DOHH2 (cell line): Measurements from ENCODE around the gene SPIRE2.

Source experiments
- EZH2phosphoT487 ChIP-seq: fragments of 200-600 bp; sonication (generic); IDR thresholded peaks from 2 replicates; pipeline ENCODE4 v1.6.1; 2017; ENCODE audit warnings: borderline replicate concordance, mild to moderate bottlenecking, antibody characterized with exemption, low read length, moderate library complexity, mixed read lengths
- TF ChIP-seq, protein P1 (sequence below): fragments of 200-600 bp; sonication (generic); IDR thresholded peaks from one replicate; pipeline ENCODE4 v1.5.1; 2014; ENCODE audit warnings: antibody characterized with exemption, mild to moderate bottlenecking, low read depth, low read length; ENCODE audit not compliant: poor library complexity, severe bottlenecking

DNA sequence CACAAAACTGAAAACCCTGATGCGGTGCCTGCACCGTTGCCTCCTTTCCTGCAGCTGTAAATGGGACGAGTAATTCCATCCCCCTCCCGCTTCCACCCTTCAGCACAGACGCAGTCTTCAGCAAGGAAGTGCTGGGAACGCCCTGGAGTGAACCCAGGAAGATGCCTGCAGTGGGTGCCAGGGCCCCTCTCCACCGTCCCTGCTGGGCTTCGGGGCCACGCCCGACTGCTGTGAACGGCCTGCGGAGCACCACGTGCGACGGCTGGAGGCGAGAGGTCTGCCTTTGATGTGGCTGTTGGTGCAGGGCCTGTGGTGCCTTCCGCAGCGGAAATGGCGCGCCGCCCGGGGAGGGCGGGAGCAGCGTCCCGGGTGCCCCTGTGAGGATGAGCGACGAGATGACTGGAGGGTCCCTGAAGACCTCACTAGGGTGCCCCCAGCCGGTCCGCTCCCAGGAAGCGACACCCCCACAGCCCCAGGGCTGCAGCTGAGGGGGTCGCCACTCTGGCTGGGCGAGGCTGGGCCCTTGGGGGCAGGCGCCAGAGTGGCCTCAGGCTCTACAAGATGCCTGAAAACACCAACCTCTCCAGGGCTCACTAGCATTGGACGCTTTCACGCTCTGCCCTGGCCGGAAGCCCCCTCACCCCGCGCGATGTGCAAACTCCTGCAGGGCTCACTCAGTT, 89.6 kb downstream of the SPIRE2 start:
- TF ChIP-seq, protein P1, sequence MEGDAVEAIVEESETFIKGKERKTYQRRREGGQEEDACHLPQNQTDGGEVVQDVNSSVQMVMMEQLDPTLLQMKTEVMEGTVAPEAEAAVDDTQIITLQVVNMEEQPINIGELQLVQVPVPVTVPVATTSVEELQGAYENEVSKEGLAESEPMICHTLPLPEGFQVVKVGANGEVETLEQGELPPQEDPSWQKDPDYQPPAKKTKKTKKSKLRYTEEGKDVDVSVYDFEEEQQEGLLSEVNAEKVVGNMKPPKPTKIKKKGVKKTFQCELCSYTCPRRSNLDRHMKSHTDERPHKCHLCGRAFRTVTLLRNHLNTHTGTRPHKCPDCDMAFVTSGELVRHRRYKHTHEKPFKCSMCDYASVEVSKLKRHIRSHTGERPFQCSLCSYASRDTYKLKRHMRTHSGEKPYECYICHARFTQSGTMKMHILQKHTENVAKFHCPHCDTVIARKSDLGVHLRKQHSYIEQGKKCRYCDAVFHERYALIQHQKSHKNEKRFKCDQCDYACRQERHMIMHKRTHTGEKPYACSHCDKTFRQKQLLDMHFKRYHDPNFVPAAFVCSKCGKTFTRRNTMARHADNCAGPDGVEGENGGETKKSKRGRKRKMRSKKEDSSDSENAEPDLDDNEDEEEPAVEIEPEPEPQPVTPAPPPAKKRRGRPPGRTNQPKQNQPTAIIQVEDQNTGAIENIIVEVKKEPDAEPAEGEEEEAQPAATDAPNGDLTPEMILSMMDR, result no peak
- TF ChIP-seq EZH2phosphoT487, result no peak
